ENCODE data around the gene PDE7B. TPM values are rescaled to one million over a fixed set of nuclear protein-coding genes. Genes with fewer than 3 reads are reported as not detected.

The PDE7B gene
- total and polyA plus RNA-seq, 2 of the 13 experiments (the other 11 are each of a cell fraction or from before 2014, with no cell fraction given) = not detected

GRCh38 chr6:135909737-135910387 lies 58.4 kb downstream of the PDE7B start (continued):
- TF ChIP-seq TCF7 (IDR thresholded peaks at IDR 0.05; ENCODE audit: low read depth) (0 out of 2 replicates have a peak, but pooled peaks have one; percentile 23), ZNF746 (CRISPR knock-in tag; IDR thresholded peaks at IDR 0.05) (no peak), NKX3-1 (CRISPR knock-in tag; IDR thresholded peaks at IDR 0.05) (no peak), ZNF569 (CRISPR knock-in tag; IDR thresholded peaks at IDR 0.05; ENCODE audit: borderline replicate concordance) (no peak), FOXJ3 (CRISPR knock-in tag; IDR thresholded peaks at IDR 0.05; ENCODE audit: borderline replicate concordance) (no peak), DPF2 (CRISPR knock-in tag; IDR thresholded peaks at IDR 0.05; ENCODE audit: borderline replicate concordance, low read depth) (no peak), ZBTB7B (CRISPR knock-in tag; IDR thresholded peaks at IDR 0.05) (no peak), ZNF512B (CRISPR knock-in tag; IDR thresholded peaks at IDR 0.05; ENCODE audit: borderline replicate concordance) (no peak), TEAD3 (CRISPR knock-in tag; optimal IDR thresholded peaks at IDR 0.05; ENCODE audit: borderline replicate concordance) (peak; percentile 20), ZMYM4 (CRISPR knock-in tag; IDR thresholded peaks at IDR 0.05) (no peak), PHF8 (CRISPR knock-in tag; IDR thresholded peaks at IDR 0.05) (no peak), ZBTB10 (CRISPR knock-in tag; IDR thresholded peaks at IDR 0.05; ENCODE audit: borderline replicate concordance) (no peak), ELF3 (CRISPR knock-in tag; IDR thresholded peaks at IDR 0.05) (0 out of 2 replicates have a peak, but pooled peaks have one; percentile 29), NFE2L2 (IDR thresholded peaks at IDR 0.05; ENCODE audit: low read length) (no peak), THAP11 (CRISPR knock-in tag; IDR thresholded peaks at IDR 0.05) (no peak)
- TF ChIP-seq, protein P1, sequence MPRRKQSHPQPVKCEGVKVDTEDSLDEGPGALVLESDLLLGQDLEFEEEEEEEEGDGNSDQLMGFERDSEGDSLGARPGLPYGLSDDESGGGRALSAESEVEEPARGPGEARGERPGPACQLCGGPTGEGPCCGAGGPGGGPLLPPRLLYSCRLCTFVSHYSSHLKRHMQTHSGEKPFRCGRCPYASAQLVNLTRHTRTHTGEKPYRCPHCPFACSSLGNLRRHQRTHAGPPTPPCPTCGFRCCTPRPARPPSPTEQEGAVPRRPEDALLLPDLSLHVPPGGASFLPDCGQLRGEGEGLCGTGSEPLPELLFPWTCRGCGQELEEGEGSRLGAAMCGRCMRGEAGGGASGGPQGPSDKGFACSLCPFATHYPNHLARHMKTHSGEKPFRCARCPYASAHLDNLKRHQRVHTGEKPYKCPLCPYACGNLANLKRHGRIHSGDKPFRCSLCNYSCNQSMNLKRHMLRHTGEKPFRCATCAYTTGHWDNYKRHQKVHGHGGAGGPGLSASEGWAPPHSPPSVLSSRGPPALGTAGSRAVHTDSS (CRISPR knock-in tag; conservative IDR thresholded peaks at IDR 0.05) = no peak
- TF ChIP-seq, protein P2, sequence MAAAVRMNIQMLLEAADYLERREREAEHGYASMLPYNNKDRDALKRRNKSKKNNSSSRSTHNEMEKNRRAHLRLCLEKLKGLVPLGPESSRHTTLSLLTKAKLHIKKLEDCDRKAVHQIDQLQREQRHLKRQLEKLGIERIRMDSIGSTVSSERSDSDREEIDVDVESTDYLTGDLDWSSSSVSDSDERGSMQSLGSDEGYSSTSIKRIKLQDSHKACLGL (CRISPR knock-in tag; IDR thresholded peaks at IDR 0.05) = no peak
